Activated naive CD8-positive, alpha-beta T cell treated with anti-CD3 and anti-CD28 coated beads, Interleukin-2, amount 50 U/mL, for 24 hours (primary cell): ENCODE data around the gene KRTAP5-9.

Source experiments
- ATAC-seq: fragments of 150-1000 bp; cut with Tn5 transposase; one replicate; pipeline ENCODE4 v1.10.0; 2021
- DNase-seq: peaks from one replicate; pipeline ENCODE4 v3.0.0; 2021
- H3K27ac Mint-ChIP-seq: one replicate; pipeline ENCODE4 v1.8.0; 2021; ENCODE audit warnings: mild to moderate bottlenecking, mixed read lengths
- H3K27me3 Mint-ChIP-seq: one replicate; pipeline ENCODE4 v1.8.0; 2021; ENCODE audit warnings: mixed read lengths
- H3K36me3 Mint-ChIP-seq: one replicate; pipeline ENCODE4 v1.8.0; 2021; ENCODE audit warnings: low read depth, mixed read lengths
- H3K4me1 Mint-ChIP-seq: one replicate; pipeline ENCODE4 v1.8.0; 2021; ENCODE audit warnings: mixed read lengths
- H3K4me3 Mint-ChIP-seq: one replicate; pipeline ENCODE4 v1.8.0; 2021; ENCODE audit warnings: mild to moderate bottlenecking, moderate library complexity, mixed read lengths
- H3K9me3 Mint-ChIP-seq: one replicate; pipeline ENCODE4 v1.8.0; 2021; ENCODE audit warnings: mixed read lengths

Gene KRTAP5-9

GRCh38 chr11:71542382-71542781 lies 5.8 kb upstream of the KRTAP5-9 start:
- Mint-ChIP-seq H3K27ac (no peak overlapping the region), H3K9me3 (peaks cover 15% of the 10 kb centered on the region), H3K36me3 (peaks cover 4% of the 10 kb centered on the region), H3K4me1 (peaks cover 25% of the 10 kb centered on the region), H3K27me3 (peaks cover 7% of the 10 kb centered on the region), H3K4me3 (no peak overlapping the region)
- ATAC-seq, result no peak
- DNase-seq, result no peak

GRCh38 chr11:71542879-71543777 lies 5.1 kb upstream of the KRTAP5-9 start:
- no peak overlapping the region for H3K4me3 Mint-ChIP-seq
- peaks cover 7% of the 10 kb centered on the region for H3K27me3 Mint-ChIP-seq
- ATAC-seq (peak; percentile 72), DNase-seq (peak; percentile 26)
- peaks cover 25% of the 10 kb centered on the region for H3K4me1 Mint-ChIP-seq
- peaks cover 15% of the 10 kb centered on the region for H3K9me3 Mint-ChIP-seq
- peaks cover 4% of the 10 kb centered on the region for H3K36me3 Mint-ChIP-seq
- H3K27ac Mint-ChIP-seq, result no peak overlapping the region

- ATAC-seq (no peak), DNase-seq (peak; percentile 8)
- peaks cover 15% of the 10 kb centered on the region for H3K9me3 Mint-ChIP-seq
- H3K27ac Mint-ChIP-seq, result no peak overlapping the region
- H3K27me3 Mint-ChIP-seq, result peaks cover 10% of the 10 kb centered on the region
- peaks cover 4% of the 10 kb centered on the region for H3K36me3 Mint-ChIP-seq
- no peak overlapping the region for H3K4me3 Mint-ChIP-seq
- peaks cover 25% of the 10 kb centered on the region for H3K4me1 Mint-ChIP-seq
These were observed 4.4 kb upstream of the KRTAP5-9 start for GRCh38 chr11:71543866-71544265.

GRCh38 chr11:71544525-71545214 lies 3.5 kb upstream of the KRTAP5-9 start:
- Mint-ChIP-seq H3K4me3 (no peak overlapping the region), H3K27ac (no peak overlapping the region), H3K36me3 (peaks cover 4% of the 10 kb centered on the region), H3K27me3 (peaks cover 15% of the 10 kb centered on the region), H3K4me1 (peaks cover 25% of the 10 kb centered on the region), H3K9me3 (peaks cover 11% of the 10 kb centered on the region)
- ATAC-seq (no peak), DNase-seq (no peak)

GRCh38 chr11:71545405-71545966 lies 2.7 kb upstream of the KRTAP5-9 start:
- Mint-ChIP-seq H3K4me3 (no peak overlapping the region), H3K27me3 (peaks cover 20% of the 10 kb centered on the region), H3K4me1 (peaks cover 25% of the 10 kb centered on the region), H3K27ac (no peak overlapping the region), H3K9me3 (peaks cover 11% of the 10 kb centered on the region), H3K36me3 (peaks cover 3% of the 10 kb centered on the region)
- no peak for DNase-seq
- ATAC-seq, result no peak

- no peaks in the 10 kb centered on the region for H3K9me3 Mint-ChIP-seq
- H3K27ac Mint-ChIP-seq, result no peak overlapping the region
- no peaks in the 10 kb centered on the region for H3K36me3 Mint-ChIP-seq
- no peak for DNase-seq
- H3K4me1 Mint-ChIP-seq, result peaks cover 18% of the 10 kb centered on the region
- H3K27me3 Mint-ChIP-seq, result peaks cover 22% of the 10 kb centered on the region
- no peak for ATAC-seq
- H3K4me3 Mint-ChIP-seq, result no peak overlapping the region
These were observed 514 bp downstream of the KRTAP5-9 start for GRCh38 chr11:71548716-71549151.

- Mint-ChIP-seq H3K4me3 (no peak overlapping the region), H3K36me3 (no peaks in the 10 kb centered on the region), H3K27ac (no peak overlapping the region), H3K9me3 (no peaks in the 10 kb centered on the region), H3K4me1 (peaks cover 10% of the 10 kb centered on the region), H3K27me3 (peaks cover 23% of the 10 kb centered on the region)
- DNase-seq (no peak), ATAC-seq (no peak)
These were observed 3.5 kb downstream of the KRTAP5-9 start for GRCh38 chr11:71551711-71552110.

GRCh38 chr11:71554996-71555395 lies 6.8 kb downstream of the KRTAP5-9 start:
- H3K4me1 Mint-ChIP-seq, result peaks cover 10% of the 10 kb centered on the region
- H3K36me3 Mint-ChIP-seq, result no peaks in the 10 kb centered on the region
- H3K27me3 Mint-ChIP-seq, result peaks cover 19% of the 10 kb centered on the region
- no peak overlapping the region for H3K27ac Mint-ChIP-seq
- H3K4me3 Mint-ChIP-seq, result no peak overlapping the region
- DNase-seq (no peak), ATAC-seq (no peak)
- H3K9me3 Mint-ChIP-seq, result no peaks in the 10 kb centered on the region

- ATAC-seq (no peak), DNase-seq (no peak)
- H3K36me3 Mint-ChIP-seq, result no peaks in the 10 kb centered on the region
- peaks cover 16% of the 10 kb centered on the region for H3K27me3 Mint-ChIP-seq
- no peaks in the 10 kb centered on the region for H3K9me3 Mint-ChIP-seq
- no peak overlapping the region for H3K4me3 Mint-ChIP-seq
- no peak overlapping the region for H3K27ac Mint-ChIP-seq
- peaks cover 10% of the 10 kb centered on the region for H3K4me1 Mint-ChIP-seq
These were observed 7.3 kb downstream of the KRTAP5-9 start for GRCh38 chr11:71555508-71555907.

GRCh38 chr11:71556018-71556417 lies 7.8 kb downstream of the KRTAP5-9 start:
- ATAC-seq (no peak), DNase-seq (no peak)
- peaks cover 10% of the 10 kb centered on the region for H3K4me1 Mint-ChIP-seq
- no peaks in the 10 kb centered on the region for H3K36me3 Mint-ChIP-seq
- no peak overlapping the region for H3K27ac Mint-ChIP-seq
- H3K9me3 Mint-ChIP-seq, result no peaks in the 10 kb centered on the region
- H3K4me3 Mint-ChIP-seq, result no peak overlapping the region
- H3K27me3 Mint-ChIP-seq, result peaks cover 18% of the 10 kb centered on the region

- Mint-ChIP-seq H3K27ac (no peak overlapping the region), H3K36me3 (no peaks in the 10 kb centered on the region), H3K9me3 (no peaks in the 10 kb centered on the region), H3K4me3 (no peak overlapping the region), H3K4me1 (no peaks in the 10 kb centered on the region), H3K27me3 (peaks cover 25% of the 10 kb centered on the region)
- DNase-seq, result no peak
- no peak for ATAC-seq
These were observed 9.0 kb downstream of the KRTAP5-9 start for GRCh38 chr11:71557257-71557656.

- H3K9me3 Mint-ChIP-seq, result no peaks in the 10 kb centered on the region
- no peaks in the 10 kb centered on the region for H3K4me1 Mint-ChIP-seq
- no peak for ATAC-seq
These were observed 10.8 kb downstream of the KRTAP5-9 start for GRCh38 chr11:71558996-71559395.

GRCh38 chr11:71562120-71562519 lies 13.9 kb downstream of the KRTAP5-9 start:
- ATAC-seq (no peak), DNase-seq (no peak)
- H3K36me3 Mint-ChIP-seq, result no peaks in the 10 kb centered on the region
- H3K27me3 Mint-ChIP-seq, result peaks cover 45% of the 10 kb centered on the region
- H3K4me1 Mint-ChIP-seq, result no peaks in the 10 kb centered on the region
- no peaks in the 10 kb centered on the region for H3K9me3 Mint-ChIP-seq
- no peak overlapping the region for H3K27ac Mint-ChIP-seq
- no peak overlapping the region for H3K4me3 Mint-ChIP-seq

More at GRCh38 chr11:71558996-71559395, 10.8 kb downstream of the KRTAP5-9 start:
- Mint-ChIP-seq H3K36me3 (no peaks in the 10 kb centered on the region), H3K4me3 (no peak overlapping the region), H3K27me3 (peaks cover 37% of the 10 kb centered on the region), H3K27ac (no peak overlapping the region)
- DNase-seq, result no peak

- no peaks in the 10 kb centered on the region for H3K4me1 Mint-ChIP-seq
These were observed 15.2 kb downstream of the KRTAP5-9 start for GRCh38 chr11:71563406-71563805.

GRCh38 chr11:71564430-71564829 lies 16.2 kb downstream of the KRTAP5-9 start:
- no peaks in the 10 kb centered on the region for H3K36me3 Mint-ChIP-seq
- H3K27me3 Mint-ChIP-seq, result peaks cover 45% of the 10 kb centered on the region
- no peak overlapping the region for H3K27ac Mint-ChIP-seq
- no peaks in the 10 kb centered on the region for H3K4me1 Mint-ChIP-seq
- ATAC-seq, result no peak
- no peak overlapping the region for H3K4me3 Mint-ChIP-seq
- DNase-seq, result no peak
- no peaks in the 10 kb centered on the region for H3K9me3 Mint-ChIP-seq

More at GRCh38 chr11:71563406-71563805, 15.2 kb downstream of the KRTAP5-9 start:
- DNase-seq, result peak; percentile 16
- Mint-ChIP-seq H3K27ac (no peak overlapping the region), H3K36me3 (no peaks in the 10 kb centered on the region), H3K27me3 (peaks cover 45% of the 10 kb centered on the region), H3K9me3 (no peaks in the 10 kb centered on the region), H3K4me3 (no peak overlapping the region)
- peak; percentile 49 for ATAC-seq
